Stimulated activated CD8-positive, alpha-beta memory T cell treated with anti-CD3 and anti-CD28 coated beads, Interleukin-4, amount 100 ng/mL, for 4 hours (primary cell): ENCODE measurements around the gene LRRC4B.
"Not testable (repeated sequence)": the region's sequence is repeated elsewhere in the genome, so short reads cannot be mapped to it uniquely, and the experiment has no call there.

Experiments used
- DNase-seq, 2 donors: peaks; one replicate each; pipeline ENCODE4 v3.0.0-alpha.2; 2020; ENCODE audit warnings: low read depth in 2 of 2, low spot score in 1 of 2

The LRRC4B gene

DNA sequence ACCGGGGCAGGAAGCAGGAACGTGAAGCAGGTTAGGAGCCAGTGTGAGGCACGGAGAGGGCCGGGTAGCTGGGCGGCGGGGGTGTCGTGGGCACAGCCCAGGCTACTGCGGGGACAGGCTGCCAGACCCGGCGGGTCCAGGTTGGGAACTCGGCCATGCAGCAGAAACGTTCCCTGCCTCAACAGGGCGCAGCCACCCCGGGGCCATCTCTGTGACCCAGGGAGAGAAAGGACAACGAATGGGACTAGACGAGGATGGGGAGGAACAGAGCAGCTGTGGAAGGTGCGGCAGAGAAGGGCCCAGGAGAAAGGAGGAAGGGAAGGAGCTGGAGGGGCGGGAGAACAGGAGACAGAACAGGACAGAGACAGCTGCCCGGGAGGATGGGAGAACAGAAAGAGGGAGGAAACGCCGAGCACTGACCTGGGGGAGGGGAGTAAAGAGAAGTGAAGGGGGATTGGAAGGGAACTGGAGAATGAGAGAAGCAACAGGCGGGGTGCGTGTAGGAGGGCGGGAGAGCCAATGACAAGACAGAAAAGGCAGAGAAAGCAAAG lies 78.7 kb downstream of the LRRC4B start:
- DNase-seq: no peak

DNA sequence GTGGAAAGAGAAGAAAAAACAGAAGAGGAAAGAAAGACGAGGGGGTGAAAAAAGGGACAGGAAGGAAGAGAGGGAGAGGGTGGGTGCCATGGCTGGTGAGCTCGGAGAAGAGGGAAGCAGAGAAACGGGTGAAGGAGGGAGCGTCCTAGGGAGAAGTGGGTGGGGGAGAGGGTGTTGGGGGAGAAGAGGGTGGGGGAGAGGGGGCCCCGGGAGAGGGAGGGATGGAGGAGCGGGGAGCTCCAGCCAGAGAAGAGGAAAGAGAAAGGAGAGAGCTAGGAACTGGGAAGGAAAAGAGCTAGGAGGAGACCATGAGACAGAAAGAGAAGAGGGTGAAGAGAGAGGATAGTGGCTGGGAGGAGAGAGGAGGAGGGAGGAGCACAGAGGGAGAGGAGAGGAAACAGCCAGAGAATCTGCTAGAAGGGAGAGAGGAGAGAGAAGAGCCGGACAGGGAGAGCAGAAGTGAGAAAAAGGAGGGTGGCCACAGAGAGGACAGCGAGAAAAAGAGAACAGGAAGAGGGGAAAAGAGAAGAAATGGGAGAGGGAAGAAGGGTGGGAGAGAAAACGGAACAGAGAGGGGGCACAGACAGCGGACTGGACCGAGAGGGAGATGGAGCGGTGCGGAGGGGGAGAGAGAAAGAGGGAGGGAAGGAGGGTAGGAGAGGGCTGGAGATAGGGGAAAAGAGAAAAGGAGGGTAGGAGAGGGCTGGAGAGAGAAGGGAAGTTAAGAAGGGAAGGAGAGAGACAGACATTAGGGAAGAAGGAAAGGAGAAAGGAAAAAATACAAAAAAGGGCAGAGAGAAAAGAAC lies 79.6 kb downstream of the LRRC4B start:
- no peak for DNase-seq

DNA sequence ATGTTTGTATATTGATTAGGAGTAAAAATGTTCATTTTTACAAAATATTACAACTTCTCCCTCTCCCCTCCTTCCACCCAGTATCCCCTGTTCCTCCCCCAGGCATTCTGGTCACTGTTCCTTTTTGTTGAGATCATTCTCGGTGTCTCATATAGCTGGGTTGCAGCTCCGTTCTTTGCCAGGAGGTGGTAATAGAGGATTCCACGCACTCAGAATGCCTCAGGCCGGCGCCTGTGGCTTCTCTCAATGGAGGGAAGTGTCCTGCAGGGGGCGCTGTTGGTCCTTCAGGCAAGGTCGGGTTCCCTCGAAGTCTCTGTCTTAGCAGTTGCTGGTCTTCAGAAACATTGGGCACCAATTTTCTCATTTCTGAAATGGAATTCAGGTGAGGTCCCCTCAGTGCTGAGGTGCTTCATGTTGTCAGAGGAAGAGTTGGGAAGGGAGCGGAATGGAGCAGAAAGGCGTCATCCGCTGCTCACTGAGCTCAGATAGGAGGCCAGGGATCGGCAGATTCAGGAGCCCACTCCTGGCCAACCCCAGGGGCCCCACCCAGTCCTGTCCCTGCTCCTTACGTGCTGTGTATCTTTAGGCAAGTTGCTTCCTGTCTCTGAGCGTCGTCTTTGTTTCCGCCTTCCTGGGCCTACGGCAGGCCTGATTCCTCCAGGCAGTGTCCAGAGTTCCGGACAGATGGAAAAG lies 81.3 kb downstream of the LRRC4B start:
- DNase-seq: no peak

DNA sequence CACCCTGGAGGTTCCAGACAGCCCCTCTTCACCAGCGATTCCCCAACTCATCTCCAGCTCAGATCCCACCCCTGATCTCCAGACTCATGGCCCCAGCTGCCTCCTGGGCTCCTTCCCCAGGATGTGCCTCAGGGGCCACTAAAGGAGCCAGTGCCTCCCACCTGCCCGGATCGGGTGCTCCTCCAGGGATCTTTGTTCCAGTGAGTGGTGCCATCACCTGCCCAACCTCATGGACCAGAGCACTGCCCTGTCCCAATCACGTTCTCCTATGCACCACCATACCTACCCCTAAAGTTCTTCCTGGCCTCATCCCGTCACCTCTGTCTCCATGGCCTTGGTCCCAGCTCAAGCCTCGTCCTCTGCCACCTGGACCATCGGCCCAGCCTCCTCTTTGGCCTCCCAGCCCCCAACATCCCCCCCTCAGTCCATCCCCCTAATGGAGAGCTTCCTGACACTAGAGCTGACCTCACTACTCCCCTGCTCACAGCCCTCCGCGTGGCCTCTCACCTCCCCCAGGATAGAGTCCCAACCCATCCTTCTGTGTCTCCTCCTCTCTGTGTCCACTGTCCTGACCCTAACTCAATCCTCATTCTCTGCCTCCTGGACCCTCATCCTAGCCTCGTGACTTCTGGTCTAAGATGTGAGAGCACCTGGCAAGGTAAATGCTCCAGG lies 82.8 kb downstream of the LRRC4B start:
- DNase-seq: no peak

DNA sequence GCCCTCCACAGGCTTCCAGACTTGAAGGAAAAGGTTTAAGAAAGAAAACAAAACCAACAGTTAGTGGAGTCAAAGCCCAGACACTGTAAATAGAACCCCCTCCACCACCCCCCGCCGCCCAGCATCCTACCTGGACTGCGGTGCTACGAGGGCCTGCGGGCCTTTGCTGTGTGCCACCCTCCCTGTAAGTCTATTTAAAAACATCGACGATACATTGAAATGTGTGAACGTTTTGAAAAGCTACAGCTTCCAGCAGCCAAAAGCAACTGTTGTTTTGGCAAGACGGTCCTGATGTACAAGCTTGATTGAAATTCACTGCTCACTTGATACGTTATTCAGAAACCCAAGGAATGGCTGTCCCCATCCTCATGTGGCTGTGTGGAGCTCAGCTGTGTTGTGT lies 85.3 kb downstream of the LRRC4B start:
- no peak for DNase-seq

DNA sequence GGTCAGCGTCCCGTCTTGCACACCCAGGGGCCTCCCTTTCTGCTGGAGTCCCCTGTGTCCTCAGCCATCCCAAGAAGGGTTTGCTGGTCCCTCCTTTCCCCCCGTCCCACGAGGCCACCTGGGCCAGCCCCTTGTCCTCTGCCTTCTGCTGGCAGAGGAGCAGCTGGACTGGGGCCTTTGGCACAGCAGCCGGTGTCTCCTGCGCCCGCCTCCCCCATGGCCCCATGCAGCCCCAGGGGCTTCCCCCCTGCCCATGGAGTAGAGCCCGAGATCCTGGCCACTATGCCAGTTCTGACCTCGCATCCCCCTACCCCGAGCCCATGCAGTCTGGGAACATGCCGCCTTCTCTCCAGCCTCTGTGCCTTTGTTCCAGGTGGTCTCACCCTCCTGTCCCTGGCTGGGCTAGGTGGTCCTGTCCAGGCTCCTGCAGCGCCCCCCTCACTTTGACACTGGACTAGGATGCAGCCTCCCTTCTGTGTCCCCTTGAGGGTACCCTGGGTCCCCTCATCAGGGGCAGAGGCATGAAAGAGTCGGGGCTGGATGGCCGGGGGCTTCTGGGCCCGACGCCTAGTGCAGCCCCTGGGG lies 85.9 kb downstream of the LRRC4B start:
- DNase-seq: no peak

DNA sequence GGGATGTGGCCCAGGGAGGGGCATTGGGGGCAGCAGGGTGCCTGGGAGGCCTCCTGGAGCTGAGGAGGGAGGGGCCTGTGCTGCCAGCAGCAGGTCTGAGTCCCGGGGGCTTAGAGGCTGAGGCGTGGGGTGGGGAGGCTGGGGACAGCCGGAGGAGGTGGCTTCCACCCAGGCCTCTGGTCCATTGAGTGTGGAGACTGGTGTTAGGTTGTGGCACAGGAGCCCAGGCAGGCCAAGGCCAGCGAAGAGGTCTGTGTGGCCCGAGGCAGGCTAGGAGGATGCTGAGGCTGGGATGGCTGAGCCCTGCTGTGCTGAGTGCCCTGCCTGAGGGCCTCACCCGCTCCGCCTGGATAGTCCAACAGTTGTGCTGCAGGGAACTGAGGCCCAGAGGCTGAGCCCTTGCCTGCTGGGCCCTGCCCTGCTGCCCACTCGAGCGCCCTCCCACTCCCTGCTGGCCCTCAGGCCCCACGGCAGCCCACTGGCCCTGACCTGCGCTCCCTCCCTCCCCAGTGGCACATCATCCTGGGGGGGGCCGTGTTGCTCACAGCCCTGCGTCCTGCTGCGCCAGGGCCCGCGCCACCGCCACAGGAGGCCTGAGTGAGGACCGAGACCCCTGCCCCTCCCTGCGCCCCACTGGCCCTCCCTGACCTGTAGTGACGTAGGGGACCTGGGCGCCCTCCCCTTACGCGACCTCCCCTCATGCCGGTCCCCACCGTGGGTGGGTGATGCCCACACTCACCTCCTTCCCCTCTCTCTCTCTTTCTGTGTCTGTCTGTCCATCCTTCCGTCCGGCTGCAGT lies 86.7 kb downstream of the LRRC4B start:
- no peak for DNase-seq

DNA sequence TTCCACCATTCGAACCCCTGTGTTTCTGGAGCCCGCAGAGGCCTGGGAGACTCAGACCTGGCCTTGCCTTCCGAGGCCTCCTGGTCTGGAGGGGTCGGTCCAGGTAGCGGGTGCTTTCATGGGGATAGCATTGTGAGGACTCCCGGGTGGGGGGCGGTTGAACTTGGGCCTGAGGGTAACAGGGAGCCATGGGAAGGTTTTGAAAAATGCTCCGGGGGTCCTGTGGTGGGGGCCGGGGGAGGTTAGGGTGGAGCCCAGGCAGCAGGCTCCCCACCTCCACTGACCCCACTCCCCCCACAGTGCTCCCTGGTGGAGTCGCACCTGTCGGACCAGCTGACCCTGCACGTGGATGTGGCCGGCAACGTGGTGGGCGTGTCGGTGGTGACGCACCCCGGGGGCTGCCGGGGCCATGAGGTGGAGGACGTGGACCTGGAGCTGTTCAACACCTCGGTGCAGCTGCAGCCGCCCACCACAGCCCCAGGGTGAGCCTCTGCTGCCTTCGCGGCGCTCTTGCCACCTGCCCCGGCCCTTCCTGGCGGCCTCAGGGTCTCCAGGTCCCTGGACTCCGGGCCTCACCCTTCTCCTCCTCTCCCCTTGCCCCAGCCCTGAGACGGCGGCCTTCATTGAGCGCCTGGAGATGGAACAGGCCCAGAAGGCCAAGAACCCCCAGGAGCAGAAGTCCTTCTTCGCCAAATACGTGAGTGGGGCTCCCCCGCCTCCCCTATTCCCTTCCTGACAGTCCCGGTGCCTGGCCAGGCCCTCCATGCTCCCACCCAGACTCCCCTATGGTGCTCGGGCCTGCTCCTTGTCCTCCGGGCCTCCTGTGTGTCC lies 87.7 kb downstream of the LRRC4B start:
- DNase-seq: no peak

DNA sequence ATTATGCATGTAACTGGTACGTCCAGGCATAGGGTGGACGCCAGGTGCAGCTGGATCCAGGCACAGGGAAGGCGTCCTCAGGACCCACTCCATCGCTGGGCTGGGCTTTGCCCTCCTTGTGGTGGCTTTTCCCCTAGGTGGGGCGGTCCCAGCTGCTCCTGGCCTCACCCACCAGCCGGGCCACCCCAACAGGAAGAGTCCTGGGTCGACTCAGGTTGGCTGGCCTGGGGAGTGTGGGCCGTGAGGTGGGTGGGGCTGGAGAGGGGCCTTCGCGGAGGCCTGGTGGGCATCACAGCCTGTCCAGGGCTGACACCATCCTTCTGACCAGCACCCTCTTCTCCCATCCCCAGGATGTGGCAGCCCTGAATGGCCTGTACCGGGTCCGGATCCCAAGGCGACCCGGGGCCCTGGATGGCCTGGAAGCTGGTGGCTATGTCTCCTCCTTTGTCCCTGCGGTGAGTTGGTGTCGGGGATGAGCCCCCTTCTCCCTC lies 88.4 kb downstream of the LRRC4B start:
- no peak for DNase-seq

DNA sequence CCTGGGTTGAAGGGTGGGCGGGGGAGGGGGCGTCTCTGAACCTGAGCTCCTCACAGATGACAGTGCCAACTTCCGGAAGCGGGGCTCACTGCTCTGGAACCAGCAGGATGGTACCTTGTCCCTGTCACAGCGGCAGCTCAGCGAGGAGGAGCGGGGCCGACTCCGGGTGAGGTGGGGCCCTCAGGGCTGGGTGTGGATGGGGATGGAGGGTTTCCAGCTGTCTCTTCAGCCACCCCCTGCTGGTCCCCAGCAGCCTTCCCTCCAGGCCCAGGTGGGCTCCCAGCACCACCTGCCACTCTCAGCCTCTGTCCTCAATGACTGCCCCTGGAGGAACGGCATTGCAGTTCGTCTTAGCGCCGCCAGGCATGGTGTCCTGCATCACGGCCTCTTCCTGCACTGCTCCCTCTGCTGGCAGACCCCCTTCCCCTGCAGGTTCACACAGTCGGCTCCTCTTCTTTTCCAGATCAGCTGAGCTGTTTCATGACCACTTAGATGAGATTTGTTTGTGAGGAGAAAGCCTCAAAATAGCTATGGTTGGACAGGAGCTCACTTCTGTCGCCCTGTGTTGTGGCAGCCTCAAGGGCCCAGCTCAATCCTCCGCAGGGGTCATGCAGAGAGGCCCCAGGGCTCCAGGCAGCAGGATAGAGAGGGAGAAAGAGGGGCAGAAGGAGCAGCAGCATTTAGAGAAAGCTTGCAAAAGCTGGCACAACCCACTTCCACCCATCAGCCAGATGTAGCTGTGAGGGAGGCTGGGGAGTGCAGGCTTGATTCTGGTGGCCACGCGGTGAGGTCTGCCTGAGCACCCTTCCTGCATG lies 89.1 kb downstream of the LRRC4B start:
- no peak for DNase-seq

DNA sequence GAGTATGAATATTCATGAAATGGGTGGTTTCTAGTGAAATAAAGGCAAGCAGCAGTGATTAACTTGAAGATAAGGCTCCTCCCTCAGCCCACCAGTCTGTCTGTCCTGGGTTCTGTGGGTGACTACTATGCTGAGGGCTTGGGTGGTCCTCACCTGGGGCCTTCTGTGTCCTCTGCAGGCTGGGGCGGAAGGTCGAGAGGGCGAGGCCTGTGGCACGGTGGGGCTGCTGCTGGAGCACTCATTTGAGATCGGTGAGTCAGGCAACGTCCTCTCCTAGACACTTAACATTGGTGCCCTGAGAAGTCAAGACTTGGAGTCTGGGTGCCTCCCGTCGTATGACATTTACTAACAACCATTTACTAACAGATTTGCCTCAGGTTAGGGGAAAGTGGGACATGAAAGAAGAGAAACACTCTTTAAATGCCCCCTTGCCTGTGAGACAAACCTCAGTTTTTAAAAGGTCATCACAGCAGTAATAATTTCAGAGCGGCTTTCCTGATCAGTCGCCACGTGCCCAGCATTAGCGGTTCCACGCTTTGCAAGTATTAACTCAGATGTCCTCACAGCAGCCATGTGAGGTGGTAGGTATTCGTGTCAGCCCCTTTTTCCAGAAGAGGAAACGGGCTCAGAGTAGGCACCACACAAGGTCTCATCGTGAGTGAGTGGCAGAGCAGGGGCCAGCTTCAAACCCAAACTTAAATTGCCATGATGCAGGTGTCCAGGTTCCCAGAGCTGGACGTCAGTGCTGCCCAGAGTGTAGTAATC lies 90.3 kb downstream of the LRRC4B start:
- no peak for DNase-seq

DNA sequence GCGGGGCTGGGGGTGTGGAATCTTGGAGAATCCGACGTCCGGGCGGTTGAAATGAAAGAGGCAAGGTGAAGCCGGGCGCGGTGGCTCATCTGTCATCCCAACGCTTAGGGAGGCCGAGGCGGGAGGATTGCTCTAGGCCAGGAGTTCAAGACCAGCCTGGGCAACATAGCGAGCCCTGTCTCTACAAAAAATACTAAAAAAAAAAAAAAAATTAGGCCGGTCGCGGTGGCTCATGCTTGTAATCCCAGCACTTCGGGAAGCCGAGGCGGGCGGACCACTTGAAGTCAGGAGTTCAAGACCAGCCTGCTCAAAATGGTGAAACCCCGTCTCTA lies 91.4 kb downstream of the LRRC4B start:
- no peak for DNase-seq

DNA sequence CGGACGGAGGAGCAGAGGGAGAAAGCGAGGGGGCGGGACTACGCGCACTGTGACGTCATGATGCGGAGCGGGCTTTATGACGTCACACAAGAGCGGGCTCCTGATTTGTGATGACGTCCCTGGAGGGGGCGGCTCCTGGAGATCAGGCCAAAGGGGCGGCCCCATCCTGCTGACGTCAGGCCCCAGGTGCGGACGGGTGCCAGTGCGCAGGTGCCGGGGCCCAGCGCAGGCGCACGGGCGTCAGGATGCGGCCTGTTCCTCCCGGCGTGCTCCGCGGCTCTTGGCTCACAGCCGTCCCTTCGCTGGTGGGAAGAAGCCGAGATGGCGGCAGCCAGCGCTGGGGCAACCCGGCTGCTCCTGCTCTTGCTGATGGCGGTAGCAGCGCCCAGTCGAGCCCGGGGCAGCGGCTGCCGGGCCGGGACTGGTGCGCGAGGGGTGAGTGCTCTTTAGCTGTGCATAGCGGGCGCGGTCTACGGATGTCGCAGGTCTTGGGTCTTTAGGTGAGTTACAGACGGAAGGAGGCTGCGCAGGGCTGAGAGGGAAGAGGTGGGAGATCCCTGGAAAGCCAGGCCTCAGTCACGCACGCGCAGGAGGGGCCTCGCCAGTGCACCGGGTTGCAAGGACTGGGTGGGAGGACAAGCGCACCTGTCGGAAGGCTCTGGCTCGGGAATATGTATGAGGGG lies 91.9 kb downstream of the LRRC4B start, which contains the start of the genes EMC10 and GARIN5A:
EMC10 (plus strand) TSS at position 284 of the 683 bp plus-strand sequence; CDS start at position 322, 38 bp downstream.
GARIN5A (minus strand) TSS at position 625 of the 683 bp plus-strand sequence; CDS start at position 165, 460 bp downstream.
- peak; percentile 76 to 84 for DNase-seq

DNA sequence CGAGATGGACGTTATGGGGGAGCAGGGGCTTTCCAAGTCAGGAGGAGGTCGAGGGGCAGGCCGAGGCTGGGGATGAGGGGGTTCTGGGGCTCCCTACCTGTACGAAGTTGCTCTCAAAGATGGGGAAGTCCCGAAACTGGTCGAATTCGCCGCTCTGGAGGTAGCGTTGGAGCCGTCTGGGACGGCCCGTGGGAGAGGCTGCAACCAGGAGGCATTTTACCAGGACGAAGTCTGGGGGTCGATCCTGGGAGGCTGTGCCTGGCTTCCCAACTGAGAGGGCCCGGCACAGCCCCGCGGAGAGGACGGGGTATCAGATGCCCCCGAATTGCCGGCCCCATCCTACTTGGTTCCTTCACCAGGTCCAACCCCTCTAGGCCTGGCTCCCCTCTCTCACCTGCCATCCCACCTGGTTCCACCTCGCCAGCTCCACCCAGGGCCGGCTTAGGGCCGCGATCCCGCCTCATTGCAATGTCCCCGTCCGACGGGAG lies 92.5 kb downstream of the LRRC4B start:
- no peak for DNase-seq

DNA sequence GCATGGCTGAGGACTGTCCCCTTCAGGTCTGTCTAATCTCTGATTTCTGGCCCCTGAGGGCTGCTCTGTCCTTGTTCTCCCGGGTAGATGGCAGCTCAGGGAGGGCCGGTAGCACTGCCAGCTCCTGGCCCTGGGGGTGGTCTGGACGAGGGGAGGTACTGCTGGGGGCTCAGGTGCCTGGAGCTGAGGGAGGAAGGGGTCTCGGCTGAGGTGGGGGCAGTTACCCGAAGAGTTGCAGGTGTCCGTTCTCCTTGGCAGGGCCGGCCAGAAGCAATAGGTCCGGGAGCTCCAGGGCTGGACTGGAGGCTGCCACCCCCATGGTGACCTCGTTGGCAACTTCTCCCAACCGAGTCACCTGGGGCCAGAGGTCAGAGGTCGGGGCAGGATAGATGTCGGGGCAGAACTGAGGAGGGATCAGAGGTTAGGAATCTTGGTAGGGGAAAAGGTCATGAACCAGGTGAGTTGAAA lies 93.1 kb downstream of the LRRC4B start:
- DNase-seq: no peak

DNA sequence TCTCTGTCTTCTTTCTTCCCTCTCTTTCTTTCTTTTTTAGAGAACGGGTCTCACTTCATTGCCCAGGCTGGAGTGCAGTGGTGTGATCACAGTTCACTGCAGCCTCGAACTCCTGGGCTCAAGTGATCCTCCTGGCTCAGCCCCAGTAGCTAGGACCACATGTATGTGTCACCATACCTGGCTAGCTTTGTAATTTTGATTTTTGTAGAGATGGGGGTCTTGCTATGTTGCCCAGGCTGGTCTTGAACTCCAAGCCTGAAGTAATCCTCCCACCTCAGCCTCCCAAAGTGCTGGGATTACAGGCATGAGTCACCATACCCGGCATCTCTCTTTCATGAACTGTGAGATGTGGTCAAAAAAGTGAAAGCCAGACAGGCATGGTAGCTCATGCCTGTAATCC lies 94.9 kb downstream of the LRRC4B start:
- DNase-seq: not testable (repeated sequence)

DNA sequence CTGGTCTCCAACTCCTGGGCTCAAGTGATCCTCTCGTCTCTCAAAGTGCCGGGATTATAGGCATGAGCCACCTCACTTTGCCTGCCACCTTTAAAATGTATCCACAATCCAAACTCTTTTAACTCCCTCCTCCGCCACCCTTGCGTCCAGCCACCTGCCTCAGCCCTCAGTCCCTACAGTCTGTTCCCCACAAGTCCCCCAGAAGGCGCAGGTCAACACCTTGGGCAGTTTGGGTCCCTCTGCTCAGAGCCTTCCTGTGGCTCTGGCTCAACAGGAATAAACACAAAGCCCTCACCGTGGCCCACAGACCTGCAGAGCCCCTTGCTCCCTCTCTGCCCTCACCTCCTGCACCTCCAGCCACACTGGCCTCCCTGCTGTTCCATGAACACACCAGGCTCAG lies 99.4 kb downstream of the LRRC4B start:
- no peak for DNase-seq
